Upper lobe of left lung (tissue), 4 donors: ENCODE measurements around the gene UBL3.

Experiments
- CTCF ChIP-seq, 6 experiments: fragments of 450-650 bp in 4 of 6; fragments of 200-600 bp in 2 of 6; sonication (generic) in 2 of 6; IDR thresholded peaks; one replicate each; pipeline ENCODE4 v1.5.1; 2016 to 2019; ENCODE audit warnings: antibody characterized with exemption in 6 of 6
- POLR2AphosphoS5 ChIP-seq, 2 donors: sonication (generic); formaldehyde crosslinking; IDR thresholded peaks; one replicate each; pipeline ENCODE4 v1.5.1; 2017; ENCODE audit warnings: antibody characterized with exemption in 2 of 2

GRCh38 chr13:29718694-29719093 lies 131.7 kb downstream of the UBL3 start:
- no peak for TF ChIP-seq POLR2AphosphoS5 (IDR thresholded peaks at IDR 0.05)
- TF ChIP-seq CTCF (IDR thresholded peaks at IDR 0.05), result no peak
